Panc1 (cell line): ENCODE data around the gene SARS1. TPM values are rescaled to one million over a fixed set of nuclear protein-coding genes. Genes with fewer than 3 reads are reported as not detected.

Source experiments
- ATAC-seq: fragments of 200-7000 bp; cut with Tn5 transposase; 2 replicates; pipeline ENCODE4 v1.9.1; 2020; ENCODE audit warnings: mild to moderate bottlenecking, moderate library complexity
- BruUV-seq: library from RNA; stranded (reverse); fragments of 400-500 nt; replicated peaks from 2 replicates; lab custom pipeline; 2021; lab: Mats Ljungman, UMichigan
- CTCF ChIA-PET: fragments of 300-600 bp; sonication (Branson Sonifier 250); formaldehyde crosslinking; loops from one replicate; lab custom pipeline; 2022; ENCODE audit warnings: antibody characterized with exemption; lab: Charles Lee
- POLR2A ChIA-PET: fragments of 300-600 bp; sonication (Branson Sonifier 250); formaldehyde crosslinking; loops from one replicate; lab custom pipeline; 2022; ENCODE audit warnings: antibody characterized with exemption; lab: Charles Lee
- DNase-seq: peaks from one replicate; pipeline ENCODE4 v3.0.0-alpha.2; 2010; ENCODE audit warnings: low read depth, low spot score
- H3K27ac ChIP-seq: 2 replicates; pipeline ENCODE4 v1.5.1; 2011; ENCODE audit warnings: mild to moderate bottlenecking, low read length, inconsistent platforms
- H3K27me3 ChIP-seq: fragments of 200-500 bp; sonication (Bioruptor generic); 2 replicates; pipeline ENCODE4 v1.6.0; 2014; ENCODE audit warnings: low read length, inconsistent platforms; ENCODE audit not compliant: control insufficient read depth, insufficient read depth
- H3K36me3 ChIP-seq: fragments of 200-500 bp; sonication (Bioruptor generic); 2 replicates; pipeline ENCODE4 v1.5.1; 2014; ENCODE audit warnings: inconsistent platforms, mild to moderate bottlenecking, low read length, moderate library complexity; ENCODE audit not compliant: control insufficient read depth, insufficient read depth
- H3K4me1 ChIP-seq: 2 replicates; pipeline ENCODE4 v1.5.1; 2011; ENCODE audit warnings: inconsistent platforms, mild to moderate bottlenecking, low read length, moderate library complexity; ENCODE audit not compliant: control insufficient read depth, insufficient read depth
- H3K4me3 ChIP-seq, 2 experiments: 2 replicates each; pipeline ENCODE4 v1.5.1; 2011 to 2012; ENCODE audit warnings: low read depth in 2 of 2, low read length in 2 of 2, mild to moderate bottlenecking in 2 of 2, inconsistent platforms in 1 of 2, moderate library complexity in 1 of 2
- H3K9me3 ChIP-seq: fragments of 200-500 bp; sonication (Bioruptor generic); 2 replicates; pipeline ENCODE4 v1.5.1; 2014; ENCODE audit warnings: low read depth, mild to moderate bottlenecking, inconsistent platforms, low read length, moderate library complexity; ENCODE audit not compliant: control insufficient read depth, insufficient read depth
- CTCF ChIP-seq: fragments of 450-650 bp; IDR thresholded peaks from 2 replicates; pipeline ENCODE4 v1.5.1; 2017; ENCODE audit warnings: mild to moderate bottlenecking
- POLR2AphosphoS5 ChIP-seq: IDR thresholded peaks from 2 replicates; pipeline ENCODE4 v1.6.1; 2012; ENCODE audit warnings: mild to moderate bottlenecking, low read depth, low read length, moderate library complexity
- REST ChIP-seq, 2 experiments: IDR thresholded peaks; 2 replicates each; pipeline ENCODE4 v1.6.1; 2011 to 2012; ENCODE audit warnings: low read depth in 2 of 2, control low read depth in 1 of 2, low read length in 1 of 2, mild to moderate bottlenecking in 1 of 2, moderate library complexity in 1 of 2; ENCODE audit not compliant: insufficient read depth in 1 of 2
- SIN3A ChIP-seq: IDR thresholded peaks from 2 replicates; pipeline ENCODE4 v1.6.1; 2012; ENCODE audit warnings: low read depth, mild to moderate bottlenecking, low read length, moderate library complexity, borderline replicate concordance; ENCODE audit not compliant: insufficient read depth
- TCF7L2 ChIP-seq: IDR thresholded peaks from 2 replicates; pipeline ENCODE4 v1.6.1; 2011; ENCODE audit warnings: mild to moderate bottlenecking, low read depth, low read length, inconsistent platforms
- in situ Hi-C: cut with HindIII; loops from 2 replicates; pipeline ENCODE4 v1.10.0; 2016; ENCODE audit warnings: low sequenced_read_pairs, low pct_unique_long_range_greater_than_20kb
- intact Hi-C: fragments of 100-400 bp; cut with micrococcal nuclease; formaldehyde crosslinking; loops from one replicate; pipeline ENCODE4 v1.10.0; 2022; ENCODE audit not compliant: unreplicated experiment
- total RNA-seq: library from RNA; stranded (reverse); gene quantifications from one replicate; pipeline ENCODE4 v1.2.1, GENCODE V29; 2021; ENCODE audit not compliant: unreplicated experiment

SARS1 gene
- total RNA-seq, 1 experiment from 2014 or later: 115 TPM

- ChIA-PET CTCF (no interaction called here), POLR2A (no interaction called here)
- intact Hi-C loops: loop anchor here (5.0 kb wide), 1 partner anchor 106 kb away; the partner anchor contains the start of gene TMEM167B
- no peaks in the 10 kb centered on the region for H3K9me3 ChIP-seq
- TF ChIP-seq CTCF: no peak
- TF ChIP-seq SIN3A: no peak
- no peak for TF ChIP-seq TCF7L2
- TF ChIP-seq POLR2AphosphoS5: no peak
- no peak for TF ChIP-seq REST (IDR thresholded peaks at IDR 0.05; ENCODE audit: insufficient read depth in 1 of 2, low read depth in 2 of 2, low read length in 1 of 2)
- H3K36me3 ChIP-seq: no peaks in the 10 kb centered on the region
- no TSS peak for BruUV-seq
- no peaks in the 10 kb centered on the region for H3K27me3 ChIP-seq
- no peak for ATAC-seq
- in situ Hi-C loops: no loop called here
- no peak overlapping the region for H3K4me3 ChIP-seq
- no peak overlapping the region for H3K27ac ChIP-seq
- no peaks in the 10 kb centered on the region; the same call in 1 of the 2 replicates for H3K4me1 ChIP-seq
- DNase-seq: no peak
These were observed 15.0 kb upstream of the SARS1 start for GRCh38 chr1:109198745-109199144.

- ChIA-PET POLR2A (interaction anchor here (0.5 kb wide), 1 partner anchor 1041 kb away, joined by 4 read pairs; no protein-coding TSS in a partner anchor), CTCF (no interaction called here)
- DNase-seq (no peak), ATAC-seq (no peak)
- Histone ChIP-seq H3K4me1 (no peaks in the 10 kb centered on the region; the same call in 1 of the 2 replicates), H3K9me3 (no peaks in the 10 kb centered on the region), H3K27me3 (no peaks in the 10 kb centered on the region), H3K36me3 (no peaks in the 10 kb centered on the region), H3K4me3 (no peak overlapping the region), H3K27ac (no peak overlapping the region)
- in situ Hi-C loops: no loop called here
- no TSS peak for BruUV-seq
- TF ChIP-seq SIN3A (no peak), POLR2AphosphoS5 (no peak), TCF7L2 (no peak), REST (IDR thresholded peaks at IDR 0.05; ENCODE audit: insufficient read depth in 1 of 2, low read depth in 2 of 2, low read length in 1 of 2) (no peak), CTCF (no peak)
- intact Hi-C loops: loop anchor here (5.0 kb wide), 1 partner anchor 107 kb away; the partner anchor contains the start of gene TMEM167B
These were observed 14.0 kb upstream of the SARS1 start for GRCh38 chr1:109199710-109200109.
